ENCODE data around the gene BAIAP2L1.

The BAIAP2L1 gene

DNA sequence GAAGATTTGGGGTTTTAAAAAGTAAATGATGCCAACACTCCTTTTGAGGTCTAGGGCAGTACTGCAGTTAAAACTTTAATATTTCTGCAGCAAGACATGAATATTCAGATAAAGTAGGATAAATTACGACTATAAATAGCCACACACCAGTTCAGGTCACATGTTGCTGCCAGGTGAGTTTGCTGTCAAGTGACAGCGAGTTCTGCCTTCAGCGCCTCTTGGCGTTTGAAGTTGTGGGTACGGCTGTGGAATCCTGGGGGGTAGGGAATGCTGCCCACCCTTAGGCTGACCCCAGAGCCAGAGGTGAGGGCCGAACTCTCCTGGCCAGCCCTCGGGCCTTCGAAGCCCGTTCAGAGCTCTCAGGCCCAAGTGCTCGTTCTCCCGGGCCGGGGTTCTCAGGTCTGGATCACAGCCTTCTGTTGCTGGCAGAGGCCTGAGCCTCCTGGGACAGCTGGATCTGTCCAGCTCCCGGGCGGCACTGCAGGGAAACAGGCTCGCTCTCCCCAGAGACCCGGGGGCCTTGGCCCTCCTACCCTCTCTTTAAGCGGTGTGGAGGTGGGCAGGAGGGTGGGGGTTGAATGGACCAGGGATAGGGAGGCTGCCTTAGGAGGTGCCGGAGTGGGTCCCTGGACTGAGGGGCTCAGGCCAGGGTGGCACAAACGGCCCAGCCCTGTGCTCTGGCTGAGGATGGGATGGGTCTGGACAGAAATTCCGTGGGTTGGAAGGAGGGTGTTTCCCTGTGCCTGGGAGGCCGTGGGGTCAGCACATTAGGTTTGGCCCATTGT, 114.0 kb downstream of the BAIAP2L1 start:
- Histone ChIP-seq H3K4me1 (ENCODE audit: insufficient read depth, low read length) (peaks cover 34% of the 10 kb centered on the region), H2AFZ (ENCODE audit: low read depth, low read length) (no peak overlapping the region), H3K27me3 (ENCODE audit: insufficient read depth, low read length) (no peaks in the 10 kb centered on the region), H3K36me3 (ENCODE audit: insufficient read depth, low read length) (peaks cover 29% of the 10 kb centered on the region), H3K4me3 (ENCODE audit: low read length) (no peak overlapping the region), H3K9me3 (ENCODE audit: low read length) (no peaks in the 10 kb centered on the region)

DNA sequence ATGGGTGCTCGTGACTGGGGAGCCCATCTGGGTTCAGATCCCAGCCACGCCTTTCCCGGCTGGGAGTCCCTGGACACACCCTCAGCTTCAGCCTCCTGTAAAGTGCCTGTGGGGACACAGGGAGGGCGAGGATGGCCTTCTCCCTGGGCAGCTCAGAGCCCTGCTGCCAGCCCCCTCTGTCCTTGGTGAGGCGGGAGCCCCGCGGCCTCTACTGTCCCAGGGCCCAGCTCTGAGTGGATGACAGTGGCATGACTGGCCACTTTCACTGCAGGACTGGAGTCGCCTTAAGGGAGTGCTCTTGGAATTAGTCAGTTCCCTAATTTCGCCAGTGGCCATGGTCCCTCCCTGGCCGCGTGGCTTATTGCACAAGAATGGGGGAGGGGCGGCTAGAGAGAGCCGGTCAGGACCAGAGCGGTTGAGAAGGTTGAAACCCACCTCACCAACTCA, 114.8 kb downstream of the BAIAP2L1 start:
- Histone ChIP-seq H3K4me3 (ENCODE audit: low read length) (no peak overlapping the region), H3K36me3 (ENCODE audit: insufficient read depth, low read length) (peaks cover 23% of the 10 kb centered on the region), H3K27me3 (ENCODE audit: insufficient read depth, low read length) (no peaks in the 10 kb centered on the region), H2AFZ (ENCODE audit: low read depth, low read length) (no peak overlapping the region), H3K4me1 (ENCODE audit: insufficient read depth, low read length) (peaks cover 34% of the 10 kb centered on the region), H3K9me3 (ENCODE audit: low read length) (no peaks in the 10 kb centered on the region)

DNA sequence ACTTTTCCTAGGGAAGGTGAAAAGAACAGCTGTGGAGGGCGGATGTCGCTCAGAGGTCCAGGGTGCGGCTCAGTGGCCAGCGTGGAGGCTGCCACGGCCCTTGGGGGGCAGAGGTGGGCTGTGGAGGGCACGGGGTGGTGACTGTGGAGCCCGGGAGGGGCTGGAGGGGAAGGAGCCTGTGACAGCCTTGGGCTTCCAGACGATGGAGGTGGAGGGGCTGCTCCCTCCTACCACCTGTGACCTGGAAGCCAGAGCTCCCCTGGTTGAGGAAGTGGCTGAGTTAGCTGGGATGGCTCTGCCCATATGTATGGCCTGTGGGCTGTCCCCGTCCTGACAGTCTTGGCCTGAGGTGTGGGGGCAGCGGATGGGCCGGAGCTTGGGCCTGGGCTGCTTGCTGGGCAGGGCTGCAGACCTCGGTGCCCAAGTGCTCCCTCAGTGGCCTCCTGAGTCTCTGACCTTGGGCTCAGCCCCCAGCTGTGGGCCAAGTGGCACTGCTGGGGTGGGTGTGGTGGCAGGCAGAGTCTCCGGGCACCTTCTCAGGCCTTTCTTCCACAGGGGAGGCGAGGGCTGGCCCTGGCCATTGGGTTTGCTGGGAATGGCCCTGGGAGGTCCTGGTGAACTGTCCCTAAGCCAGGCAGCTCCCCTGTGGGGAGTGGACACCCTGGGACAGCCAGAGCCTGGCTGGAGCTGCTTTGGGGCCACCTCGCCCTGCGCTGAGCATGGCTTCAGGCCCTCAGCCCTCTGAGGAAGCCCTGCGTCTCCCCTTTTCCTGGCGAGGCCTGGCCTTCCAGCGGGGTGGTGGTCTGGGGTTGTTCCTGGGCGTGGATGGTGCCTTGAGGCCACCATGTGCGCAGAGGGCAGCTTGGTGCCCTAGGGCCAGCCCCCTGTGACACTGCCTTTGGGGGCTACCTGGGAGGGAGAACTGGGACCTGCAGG, 115.5 kb downstream of the BAIAP2L1 start:
- H3K27me3 ChIP-seq (ENCODE audit: insufficient read depth, low read length) = no peaks in the 10 kb centered on the region
- no peaks in the 10 kb centered on the region for H3K9me3 ChIP-seq (ENCODE audit: low read length)
- H2AFZ ChIP-seq (ENCODE audit: low read depth, low read length) = no peak overlapping the region
- peaks cover 23% of the 10 kb centered on the region for H3K36me3 ChIP-seq (ENCODE audit: insufficient read depth, low read length)
- H3K4me1 ChIP-seq (ENCODE audit: insufficient read depth, low read length) = peaks cover 40% of the 10 kb centered on the region
- no peak overlapping the region for H3K4me3 ChIP-seq (ENCODE audit: low read length)

DNA sequence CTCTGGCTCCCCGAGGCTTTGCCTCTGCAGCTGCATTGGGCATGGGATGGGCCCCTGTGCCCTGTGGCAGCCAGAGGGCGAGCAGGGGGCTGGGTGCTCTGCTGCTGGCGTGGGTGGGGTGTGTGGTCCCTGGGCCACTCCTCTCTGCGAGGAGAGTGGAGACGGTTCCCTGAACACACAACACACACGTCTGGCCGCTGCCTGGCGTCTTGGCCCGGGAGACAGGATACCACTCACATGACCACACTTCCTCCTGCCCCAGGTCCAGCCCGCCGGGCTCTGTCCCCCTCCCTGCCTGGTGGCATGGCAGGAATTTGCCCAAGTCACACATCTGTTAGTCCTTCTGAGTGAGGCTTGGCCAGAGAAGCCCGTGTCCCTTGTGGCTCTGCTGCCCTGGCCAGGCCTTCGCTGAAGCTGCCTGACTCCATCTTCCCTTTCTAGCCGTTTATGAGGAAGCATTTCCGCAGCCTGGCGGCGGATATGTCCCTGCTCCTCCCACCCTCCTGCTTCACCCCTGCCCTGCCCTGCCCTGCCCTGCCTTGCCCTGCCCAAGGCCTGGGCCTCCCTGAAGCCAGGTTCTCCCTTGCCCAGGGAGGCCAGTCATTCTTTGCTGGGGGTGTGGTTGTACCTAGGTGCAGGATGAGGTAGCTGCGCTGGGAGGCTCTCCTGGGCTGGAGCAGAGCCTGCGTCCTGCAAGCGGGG, 116.4 kb downstream of the BAIAP2L1 start:
- Histone ChIP-seq H3K9me3 (ENCODE audit: low read length) (no peaks in the 10 kb centered on the region), H3K4me1 (ENCODE audit: insufficient read depth, low read length) (peaks cover 40% of the 10 kb centered on the region), H3K36me3 (ENCODE audit: insufficient read depth, low read length) (peaks cover 23% of the 10 kb centered on the region), H2AFZ (ENCODE audit: low read depth, low read length) (no peak overlapping the region), H3K4me3 (ENCODE audit: low read length) (no peak overlapping the region), H3K27me3 (ENCODE audit: insufficient read depth, low read length) (no peaks in the 10 kb centered on the region)

DNA sequence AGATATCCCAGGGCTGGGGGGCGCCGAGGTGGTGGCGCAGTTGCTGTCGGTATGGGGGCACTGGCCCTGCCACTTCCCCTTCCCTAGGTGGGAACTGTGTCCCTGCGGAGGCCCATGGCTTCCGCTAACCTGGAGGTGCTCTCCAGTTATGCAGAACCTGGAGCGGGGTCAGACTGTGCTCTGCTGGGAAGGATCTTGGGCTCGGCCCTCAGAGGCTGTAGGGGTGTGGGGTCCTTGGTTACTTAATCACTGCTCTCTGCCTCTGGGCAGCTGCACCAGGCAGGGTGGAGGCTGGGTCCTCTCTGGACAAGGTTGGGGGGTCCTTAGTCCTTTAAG, 117.0 kb downstream of the BAIAP2L1 start:
- Histone ChIP-seq H3K9me3 (ENCODE audit: low read length) (no peaks in the 10 kb centered on the region), H3K4me3 (ENCODE audit: low read length) (no peak overlapping the region), H3K36me3 (ENCODE audit: insufficient read depth, low read length) (peaks cover 23% of the 10 kb centered on the region), H2AFZ (ENCODE audit: low read depth, low read length) (no peak overlapping the region), H3K4me1 (ENCODE audit: insufficient read depth, low read length) (peaks cover 40% of the 10 kb centered on the region), H3K27me3 (ENCODE audit: insufficient read depth, low read length) (no peaks in the 10 kb centered on the region)

DNA sequence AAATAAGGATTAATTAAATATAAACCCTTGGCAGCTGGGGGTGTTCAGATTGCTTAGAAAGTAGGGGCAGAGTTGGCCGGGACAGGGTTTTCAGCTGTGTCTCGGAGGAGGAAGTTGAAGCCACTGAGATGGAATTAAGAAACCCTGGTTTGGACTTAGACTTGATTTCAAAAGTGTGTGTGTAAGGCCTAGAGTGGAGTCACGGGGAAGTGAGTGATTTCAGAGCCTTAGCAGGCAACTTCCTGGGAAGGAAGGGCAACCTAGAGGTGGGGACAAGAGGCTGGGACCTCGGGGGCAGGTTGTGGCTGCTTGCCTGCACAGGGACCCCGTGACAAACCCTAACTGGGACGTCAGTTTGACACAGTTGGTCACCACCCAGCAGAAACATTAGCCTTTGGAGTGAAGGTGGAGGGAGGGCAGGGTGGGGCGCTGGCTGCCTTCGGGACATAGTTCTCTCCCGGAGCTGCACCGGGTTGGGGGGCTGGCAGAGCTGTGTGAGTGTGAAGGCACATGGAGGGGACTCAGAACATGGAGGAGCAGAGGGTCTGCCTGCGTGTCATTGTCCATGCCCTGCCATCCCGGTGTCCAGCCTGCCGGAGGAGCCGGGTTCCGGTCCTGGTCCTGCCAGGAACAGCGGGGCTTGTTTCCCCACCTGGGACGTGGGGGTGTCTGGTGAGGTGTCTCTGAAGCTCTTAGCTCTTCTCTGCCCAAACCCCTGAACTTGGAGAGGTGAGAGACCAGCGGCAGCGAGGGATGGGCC, 117.6 kb downstream of the BAIAP2L1 start:
- Histone ChIP-seq H2AFZ (ENCODE audit: low read depth, low read length) (no peak overlapping the region), H3K9me3 (ENCODE audit: low read length) (no peaks in the 10 kb centered on the region), H3K4me3 (ENCODE audit: low read length) (peak overlapping the region; percentile 60), H3K27me3 (ENCODE audit: insufficient read depth, low read length) (no peaks in the 10 kb centered on the region), H3K4me1 (ENCODE audit: insufficient read depth, low read length) (peaks cover 40% of the 10 kb centered on the region), H3K36me3 (ENCODE audit: insufficient read depth, low read length) (peaks cover 23% of the 10 kb centered on the region)

DNA sequence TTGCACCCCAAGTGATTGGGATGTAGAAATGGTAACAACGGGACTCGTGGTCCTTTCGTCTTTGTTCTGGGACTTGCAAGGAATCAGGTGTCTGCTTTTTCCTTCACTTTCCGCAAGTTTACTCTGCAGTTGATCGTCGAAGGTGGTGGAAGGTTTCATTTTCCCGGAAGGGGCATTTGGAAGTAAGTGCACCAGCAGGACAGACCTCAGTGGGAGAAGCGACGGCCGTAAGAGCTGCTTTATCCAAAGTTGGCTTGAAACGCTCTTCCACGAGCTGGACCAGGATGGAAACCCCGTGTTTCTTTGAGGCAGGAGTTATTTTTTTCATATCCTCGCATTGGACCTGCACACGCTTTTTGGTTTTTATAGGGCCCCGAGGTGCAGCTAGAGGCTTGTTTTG, 118.2 kb downstream of the BAIAP2L1 start:
- Histone ChIP-seq H2AFZ (ENCODE audit: low read depth, low read length) (no peak overlapping the region), H3K4me1 (ENCODE audit: insufficient read depth, low read length) (peaks cover 40% of the 10 kb centered on the region), H3K4me3 (ENCODE audit: low read length) (peak overlapping the region; percentile 60), H3K27me3 (ENCODE audit: insufficient read depth, low read length) (no peaks in the 10 kb centered on the region), H3K36me3 (ENCODE audit: insufficient read depth, low read length) (peaks cover 19% of the 10 kb centered on the region), H3K9me3 (ENCODE audit: low read length) (no peaks in the 10 kb centered on the region)

DNA sequence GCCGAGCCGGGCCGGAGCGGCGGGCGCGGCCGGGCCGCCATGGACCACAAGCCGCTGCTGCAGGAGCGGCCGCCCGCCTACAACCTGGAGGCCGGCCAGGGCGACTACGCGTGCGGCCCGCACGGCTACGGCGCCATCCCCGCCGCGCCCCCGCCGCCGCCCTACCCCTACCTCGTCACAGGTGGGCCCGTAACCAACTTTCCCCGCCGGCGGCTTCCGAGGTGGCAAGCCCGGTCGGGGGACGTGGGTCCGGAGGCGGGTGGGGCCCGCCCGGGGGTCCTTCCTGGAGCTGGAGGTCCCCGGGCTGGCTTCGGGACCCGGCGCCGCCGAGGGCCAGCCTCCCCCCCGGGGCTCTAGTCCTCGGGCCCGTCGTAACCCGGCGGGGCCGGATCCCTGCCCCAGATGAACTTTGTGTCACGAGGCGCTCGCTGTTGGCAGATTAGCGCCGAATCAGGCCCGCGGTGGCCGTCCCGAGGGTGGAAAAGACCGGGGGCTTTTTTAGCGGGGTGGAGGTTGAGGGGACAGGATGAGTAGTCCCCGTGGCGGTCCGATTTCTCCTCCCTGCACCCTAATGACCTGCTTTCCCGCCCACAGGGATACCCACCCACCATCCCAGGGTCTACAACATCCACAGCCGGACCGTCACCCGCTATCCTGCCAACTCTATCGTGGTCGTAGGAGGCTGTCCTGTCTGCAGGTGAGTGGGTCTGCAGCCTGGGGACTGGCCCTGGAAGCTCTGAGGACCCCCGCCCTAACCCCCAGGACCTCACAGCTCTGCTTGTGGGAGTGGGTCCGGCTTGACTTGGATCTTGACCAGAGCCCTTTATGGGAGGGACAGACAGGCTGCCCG, 118.9 kb downstream of the BAIAP2L1 start:
- peaks cover 40% of the 10 kb centered on the region for H3K4me1 ChIP-seq (ENCODE audit: insufficient read depth, low read length)
- no peak overlapping the region for H2AFZ ChIP-seq (ENCODE audit: low read depth, low read length)
- no peaks in the 10 kb centered on the region for H3K27me3 ChIP-seq (ENCODE audit: insufficient read depth, low read length)
- peak overlapping the region; percentile 60 for H3K4me3 ChIP-seq (ENCODE audit: low read length)
- no peaks in the 10 kb centered on the region for H3K9me3 ChIP-seq (ENCODE audit: low read length)
- peaks cover 13% of the 10 kb centered on the region for H3K36me3 ChIP-seq (ENCODE audit: insufficient read depth, low read length)

DNA sequence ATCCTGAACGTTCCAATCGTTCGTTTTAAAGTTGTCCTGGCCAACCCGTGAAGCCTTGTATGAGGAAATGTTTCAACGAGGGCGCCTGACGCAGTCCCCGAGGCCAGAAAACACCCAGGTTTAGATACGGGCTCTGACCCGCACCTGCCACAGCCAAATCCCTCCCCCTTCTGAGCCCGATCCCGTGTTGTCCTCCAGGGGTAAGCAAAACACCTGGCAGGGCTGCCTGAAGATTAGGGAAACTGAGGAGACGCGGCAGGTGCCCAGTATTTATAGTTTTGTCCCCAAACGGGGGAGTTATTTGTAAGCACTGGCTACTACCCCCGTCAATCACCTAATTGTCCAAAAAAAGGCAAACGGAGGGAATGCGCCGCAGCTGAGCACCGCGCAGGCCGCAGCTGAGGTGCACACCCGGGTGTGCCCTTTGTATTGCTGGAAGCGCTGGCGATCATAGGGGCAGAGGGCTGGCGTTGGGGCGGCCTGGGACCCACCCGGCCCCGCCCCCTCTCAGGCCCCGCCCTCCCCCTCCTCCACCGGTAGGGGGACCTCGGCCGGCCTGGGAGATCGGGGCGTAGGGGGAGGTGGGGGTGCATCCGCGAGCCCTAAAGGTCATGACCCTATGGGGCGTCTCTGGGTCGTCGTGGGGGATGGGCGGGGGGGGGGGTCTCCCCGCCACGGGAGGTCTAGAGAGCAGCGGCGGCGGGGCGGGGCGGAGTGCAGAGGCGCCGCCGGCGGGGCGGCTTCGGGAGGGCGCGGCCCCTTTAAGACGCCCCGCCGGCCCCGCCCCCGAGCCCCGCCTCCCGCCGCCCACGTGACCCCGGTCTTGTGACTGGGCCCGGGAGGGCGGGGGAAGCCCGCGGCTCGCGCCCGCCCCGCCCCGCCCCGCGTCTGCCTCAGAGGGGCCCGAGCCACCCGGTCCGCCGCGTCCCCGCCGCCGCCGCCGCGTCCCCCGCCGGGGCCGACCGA, 119.8 kb downstream of the BAIAP2L1 start, which contains the start of gene BRI3:
BRI3 (plus strand) TSS at position 896 of the 966 bp plus-strand sequence. CDS start 110 bp downstream, outside the sequence.
- peaks cover 40% of the 10 kb centered on the region for H3K4me1 ChIP-seq (ENCODE audit: insufficient read depth, low read length)
- H3K36me3 ChIP-seq (ENCODE audit: insufficient read depth, low read length) = peaks cover 13% of the 10 kb centered on the region
- H3K27me3 ChIP-seq (ENCODE audit: insufficient read depth, low read length) = no peaks in the 10 kb centered on the region

DNA sequence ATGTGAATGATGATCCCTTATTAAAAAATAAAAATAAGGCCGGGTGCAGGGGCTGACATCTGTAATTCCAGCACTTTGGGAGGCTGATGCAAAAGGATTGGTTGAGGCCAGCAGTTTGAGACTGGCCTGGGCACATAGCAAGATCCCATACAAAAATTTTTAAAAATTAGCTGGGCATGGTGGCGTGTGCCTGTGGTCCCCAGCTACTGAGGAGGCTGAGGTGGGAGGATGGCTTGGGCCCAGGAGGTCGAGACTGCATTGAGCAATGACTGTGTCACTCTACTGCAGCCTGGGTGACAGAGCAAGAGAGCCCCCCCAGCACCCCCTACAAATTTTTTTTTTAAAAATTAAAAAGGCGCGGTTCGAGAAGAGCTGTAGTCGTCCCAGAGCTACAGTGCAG, 120.6 kb downstream of the BAIAP2L1 start:
- Histone ChIP-seq H3K4me1 (ENCODE audit: insufficient read depth, low read length) (peaks cover 37% of the 10 kb centered on the region), H3K27me3 (ENCODE audit: insufficient read depth, low read length) (no peaks in the 10 kb centered on the region), H3K36me3 (ENCODE audit: insufficient read depth, low read length) (peaks cover 10% of the 10 kb centered on the region), H2AFZ (ENCODE audit: low read depth, low read length) (no peak overlapping the region), H3K9me3 (ENCODE audit: low read length) (no peaks in the 10 kb centered on the region), H3K4me3 (ENCODE audit: low read length) (peak overlapping the region; percentile 68)

More for the DNA sequence above, 119.8 kb downstream of the BAIAP2L1 start, which contains the start of gene BRI3:
- Histone ChIP-seq H2AFZ (ENCODE audit: low read depth, low read length) (peak within 1 kb of the TSS; percentile 97), H3K4me3 (ENCODE audit: low read length) (peak within 1 kb of the TSS; percentile 68), H3K9me3 (ENCODE audit: low read length) (no peaks in the 10 kb centered on the region)

DNA sequence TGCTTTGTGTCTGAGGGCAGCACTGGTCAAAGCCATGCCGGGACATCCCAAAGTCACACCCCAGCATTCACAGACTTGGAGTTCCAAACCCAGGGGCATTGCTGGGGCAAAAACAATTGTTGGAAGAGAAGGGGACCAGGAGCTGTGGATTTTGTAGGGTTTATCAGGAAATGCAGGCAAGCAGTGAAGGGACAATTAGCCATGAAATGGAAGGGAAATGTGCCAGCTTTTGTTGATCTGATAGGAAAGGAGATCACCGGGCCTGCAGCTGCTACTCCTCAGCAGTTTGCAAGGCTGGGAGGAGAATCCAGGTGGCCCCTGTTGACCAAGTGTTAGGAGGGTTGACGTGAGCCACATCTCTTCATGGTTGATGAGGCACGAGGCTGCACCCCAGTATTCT, 122.0 kb downstream of the BAIAP2L1 start:
- Histone ChIP-seq H3K4me3 (ENCODE audit: low read length) (no peak overlapping the region), H3K4me1 (ENCODE audit: insufficient read depth, low read length) (peaks cover 25% of the 10 kb centered on the region), H3K27me3 (ENCODE audit: insufficient read depth, low read length) (no peaks in the 10 kb centered on the region), H2AFZ (ENCODE audit: low read depth, low read length) (no peak overlapping the region), H3K9me3 (ENCODE audit: low read length) (no peaks in the 10 kb centered on the region), H3K36me3 (ENCODE audit: insufficient read depth, low read length) (peaks cover 5% of the 10 kb centered on the region)
